CD4-positive, alpha-beta T cell (primary cell): ENCODE results near the gene EFNB2. TPM values are rescaled to one million over a fixed set of nuclear protein-coding genes. Genes with fewer than 3 reads are reported as not detected.

Experiments
- ATAC-seq: fragments of 200-7000 bp; cut with Tn5 transposase; one replicate; pipeline ENCODE4 v1.10.0; 2022; ENCODE audit warnings: mild to moderate bottlenecking; ENCODE audit not compliant: poor library complexity
- CTCF ChIA-PET: fragments of 350-600 bp; sonication (Branson Sonifier 250); formaldehyde crosslinking; loops from one replicate; lab custom pipeline; 2021; ENCODE audit warnings: antibody characterized with exemption, inconsistent platforms; lab: Charles Lee
- POLR2A ChIA-PET: fragments of 350-600 bp; sonication (Branson Sonifier 250); formaldehyde crosslinking; loops from one replicate; lab custom pipeline; 2021; ENCODE audit warnings: antibody characterized with exemption, inconsistent platforms; lab: Charles Lee
- DNase-seq, 14 experiments: peaks; one replicate each; pipeline ENCODE4 v3.0.0-alpha.2; 2013 to 2020; ENCODE audit warnings: mixed read lengths in 2 of 14
- H3K27ac ChIP-seq, 2 donors: one replicate each; pipeline versions ENCODE4 v1.5.1 to v1.7.0; 2013; ENCODE audit warnings: low read length in 2 of 2, low read depth in 1 of 2, mild to moderate bottlenecking in 1 of 2
- H3K27me3 ChIP-seq, 2 experiments: 1 replicate in 1 of 2; 2 replicates in 1 of 2; pipeline versions ENCODE4 v1.6.1 to v1.7.0; 2013; ENCODE audit warnings: low read length in 2 of 2, control low read depth in 1 of 2, mild to moderate bottlenecking in 1 of 2, moderate library complexity in 1 of 2; ENCODE audit not compliant: insufficient read depth in 2 of 2, control insufficient read depth in 1 of 2
- H3K36me3 ChIP-seq: one replicate; pipeline ENCODE4 v1.6.1; 2013; ENCODE audit warnings: low read length, control low read depth; ENCODE audit not compliant: insufficient read depth
- H3K4me1 ChIP-seq: one replicate; pipeline ENCODE4 v1.6.1; 2013; ENCODE audit warnings: low read length, control low read depth; ENCODE audit not compliant: insufficient read depth
- H3K4me3 ChIP-seq: one replicate; pipeline ENCODE4 v1.5.1; 2013; ENCODE audit warnings: mild to moderate bottlenecking, low read length, moderate library complexity
- H3K9me3 ChIP-seq, 2 experiments: 1 replicate in 1 of 2; 2 replicates in 1 of 2; pipeline versions ENCODE4 v1.6.1 to v1.7.0; 2013; ENCODE audit warnings: low read length in 2 of 2, mild to moderate bottlenecking in 2 of 2, control low read depth in 1 of 2, moderate library complexity in 1 of 2; ENCODE audit not compliant: control insufficient read depth in 1 of 2, insufficient read depth in 1 of 2
- H3K27ac Mint-ChIP-seq: one replicate; pipeline ENCODE4 v1.8.0; 2020; ENCODE audit warnings: mixed read lengths
- H3K27me3 Mint-ChIP-seq: one replicate; pipeline ENCODE4 v1.8.0; 2021; ENCODE audit warnings: mixed read lengths
- H3K36me3 Mint-ChIP-seq: one replicate; pipeline ENCODE4 v1.8.0; 2021; ENCODE audit warnings: low read depth, mixed read lengths
- H3K4me1 Mint-ChIP-seq: one replicate; pipeline ENCODE4 v1.8.0; 2021; ENCODE audit warnings: low read depth, mixed read lengths
- H3K4me3 Mint-ChIP-seq: one replicate; pipeline ENCODE4 v1.8.0; 2020; ENCODE audit warnings: mild to moderate bottlenecking, mixed read lengths
- H3K9me3 Mint-ChIP-seq: one replicate; pipeline ENCODE4 v1.8.0; 2020; ENCODE audit warnings: mixed read lengths
- intact Hi-C, 2 experiments: fragments of 100-400 bp; cut with DNase I in 1 of 2; cut with micrococcal nuclease in 1 of 2; formaldehyde crosslinking; loops; one replicate each; pipeline versions ENCODE4 v1.15.1 to v1.9.0; 2023 to 2025; cut with DNase I, micrococcal nuclease
- polyA plus RNA-seq, 2 donors: library from polyadenylated mRNA; unstranded; fragments of 120-200 nt; gene quantifications; one replicate each; pipeline ENCODE4 v1.2.1, GENCODE V29; 2013
- total RNA-seq, 174 experiments: library from RNA in 2 of 174; stranded (reverse) in 2 of 174; gene quantifications; one replicate each; pipeline ENCODE4 v1.2.3 and lab custom pipeline; 2021 to 2026
- TF ChIP-seq, protein P1 (sequence below): fragments of 200-600 bp; IDR thresholded peaks from one replicate; pipeline ENCODE4 v1.8.0; 2022; ENCODE audit warnings: antibody characterized with exemption, mild to moderate bottlenecking

EFNB2 gene, protein sequence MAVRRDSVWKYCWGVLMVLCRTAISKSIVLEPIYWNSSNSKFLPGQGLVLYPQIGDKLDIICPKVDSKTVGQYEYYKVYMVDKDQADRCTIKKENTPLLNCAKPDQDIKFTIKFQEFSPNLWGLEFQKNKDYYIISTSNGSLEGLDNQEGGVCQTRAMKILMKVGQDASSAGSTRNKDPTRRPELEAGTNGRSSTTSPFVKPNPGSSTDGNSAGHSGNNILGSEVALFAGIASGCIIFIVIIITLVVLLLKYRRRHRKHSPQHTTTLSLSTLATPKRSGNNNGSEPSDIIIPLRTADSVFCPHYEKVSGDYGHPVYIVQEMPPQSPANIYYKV
- total RNA-seq (under 1 TPM; 0.20 to 0.36 TPM), total RNA-seq (lab: John Stamatoyannopoulos, UW) (0 to 6.0 (median 0.61) reads per million in 172 experiments)
- 0.10 TPM for polyA plus RNA-seq (2013, experiment 1 of 2)
- polyA plus RNA-seq (2013, experiment 2 of 2) = 0.64 TPM

DNA sequence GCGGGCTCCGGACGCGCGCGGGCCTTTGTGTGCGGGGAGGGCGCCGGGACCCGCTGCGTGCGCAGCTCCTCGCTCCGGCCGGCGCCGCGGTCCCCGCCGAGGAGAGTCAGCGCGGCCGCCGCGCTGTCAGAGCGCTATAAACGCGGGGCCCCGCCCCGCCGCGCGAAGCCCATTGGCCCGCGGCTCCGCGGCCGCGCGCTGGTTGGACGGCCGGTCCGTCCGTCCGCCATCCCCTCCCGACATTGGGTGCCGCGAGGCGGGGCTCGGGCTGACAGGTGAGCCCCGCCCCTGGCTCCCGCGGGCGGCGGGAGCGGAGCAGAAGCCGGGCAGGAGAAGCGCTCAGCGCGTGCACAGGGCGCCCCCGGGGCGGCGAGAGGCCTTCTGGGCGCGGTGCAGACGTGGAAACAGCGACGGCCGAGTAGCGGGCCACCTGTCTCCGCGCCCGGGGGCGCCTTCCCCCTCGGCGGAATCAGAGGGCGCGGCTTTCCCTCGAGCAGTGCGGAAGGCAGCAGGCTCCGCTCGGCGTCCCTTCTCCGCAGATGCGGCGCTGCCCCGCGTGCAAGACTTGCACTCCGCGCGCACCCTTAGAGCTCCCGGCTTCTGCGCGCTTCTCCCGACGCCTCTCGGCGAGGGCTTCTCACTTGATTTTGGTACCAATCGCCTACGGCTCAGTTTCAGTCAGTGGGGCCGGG, at the start of gene EFNB2:
TSS of gene EFNB2 (minus strand) at position 111 of the 692 bp plus-strand sequence. CDS start 698 bp downstream, outside the sequence.
- DNase-seq (peak; percentile 70 to 95 (median 83)), ATAC-seq (peak; percentile 91)
- Mint-ChIP-seq H3K27ac (peak within 1 kb of the TSS; percentile 40), H3K27me3 (peaks cover 44% of the 10 kb centered on the region), H3K4me3 (peak within 1 kb of the TSS; percentile 97), H3K9me3 (no peaks in the 10 kb centered on the region), H3K36me3 (peaks cover 6% of the 10 kb centered on the region), H3K4me1 (peaks cover 29% of the 10 kb centered on the region)
- Histone ChIP-seq H3K4me3 (peak within 1 kb of the TSS; percentile 91), H3K9me3 (no peaks in the 10 kb centered on the region), H3K4me1 (peaks cover 33% of the 10 kb centered on the region), H3K27ac (no peak within 1 kb of the TSS), H3K36me3 (peaks cover 3% of the 10 kb centered on the region), H3K27me3 (peaks cover 28 to 40% of the 10 kb centered on the region in 2 experiments)
- ChIA-PET CTCF (interaction anchor here (0.7 to 2.0 kb wide), 13 partner anchors 8 to 1125 kb away, joined by 3 to 16 read pairs (median 6); partner anchors contain the start of gene ARGLU1), POLR2A (interaction anchor here (1.1 to 5.7 kb wide), 4 partner anchors 28 to 1397 kb away, joined by 3 to 35 read pairs (median 4); partner anchors contain the start of gene ARGLU1)
- TF ChIP-seq, protein P1, sequence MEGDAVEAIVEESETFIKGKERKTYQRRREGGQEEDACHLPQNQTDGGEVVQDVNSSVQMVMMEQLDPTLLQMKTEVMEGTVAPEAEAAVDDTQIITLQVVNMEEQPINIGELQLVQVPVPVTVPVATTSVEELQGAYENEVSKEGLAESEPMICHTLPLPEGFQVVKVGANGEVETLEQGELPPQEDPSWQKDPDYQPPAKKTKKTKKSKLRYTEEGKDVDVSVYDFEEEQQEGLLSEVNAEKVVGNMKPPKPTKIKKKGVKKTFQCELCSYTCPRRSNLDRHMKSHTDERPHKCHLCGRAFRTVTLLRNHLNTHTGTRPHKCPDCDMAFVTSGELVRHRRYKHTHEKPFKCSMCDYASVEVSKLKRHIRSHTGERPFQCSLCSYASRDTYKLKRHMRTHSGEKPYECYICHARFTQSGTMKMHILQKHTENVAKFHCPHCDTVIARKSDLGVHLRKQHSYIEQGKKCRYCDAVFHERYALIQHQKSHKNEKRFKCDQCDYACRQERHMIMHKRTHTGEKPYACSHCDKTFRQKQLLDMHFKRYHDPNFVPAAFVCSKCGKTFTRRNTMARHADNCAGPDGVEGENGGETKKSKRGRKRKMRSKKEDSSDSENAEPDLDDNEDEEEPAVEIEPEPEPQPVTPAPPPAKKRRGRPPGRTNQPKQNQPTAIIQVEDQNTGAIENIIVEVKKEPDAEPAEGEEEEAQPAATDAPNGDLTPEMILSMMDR = no peak
- intact Hi-C loops = loop anchor here (2.0 to 10.0 kb wide), 4 partner anchors 31 to 1763 kb away; no protein-coding TSS in a partner anchor

- ChIA-PET CTCF (interaction anchor here (0.7 kb wide), 1 partner anchor 15 kb away, joined by 4 read pairs; no protein-coding TSS in a partner anchor), POLR2A (interaction anchor here (1.5 kb wide), 1 partner anchor 13 kb away, joined by 3 read pairs; the partner anchor contains the start of gene ARGLU1)
These were observed 45.8 kb upstream of the EFNB2 start for GRCh38 chr13:106581225-106581624.

DNA sequence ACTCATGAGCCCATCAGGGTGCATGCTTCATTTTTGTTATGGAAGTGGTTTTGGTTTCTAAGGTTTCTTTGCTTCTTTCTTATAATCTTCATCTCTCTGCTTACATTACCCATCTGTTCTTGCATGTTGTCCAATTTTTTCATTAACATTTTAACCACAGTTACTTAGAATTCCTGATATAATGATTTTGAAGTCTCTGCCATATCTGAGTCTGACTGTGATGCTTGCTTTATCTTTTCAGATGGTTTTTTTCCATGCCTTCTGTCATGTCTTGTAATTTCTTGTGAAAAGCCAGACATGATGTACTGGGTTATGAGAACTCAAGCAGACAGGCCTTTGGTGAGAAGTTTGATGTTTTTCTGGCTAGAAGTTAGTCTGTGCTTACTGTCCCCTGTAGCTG, 40.4 kb upstream of the EFNB2 start:
- TF ChIP-seq, protein P1 = no peak
- intact Hi-C loops = loop anchor here in 1 of 2 experiments (10.0 kb wide), 1 partner anchor 339 kb away; no protein-coding TSS in a partner anchor
- Histone ChIP-seq H3K27ac (no peak overlapping the region), H3K36me3 (no peaks in the 10 kb centered on the region), H3K9me3 (no peaks in the 10 kb centered on the region), H3K4me3 (no peak overlapping the region), H3K4me1 (no peaks in the 10 kb centered on the region), H3K27me3 (no peaks in the 10 kb centered on the region)
- DNase-seq (no peak), ATAC-seq (no peak)
- CTCF ChIA-PET = no interaction called here
- H3K9me3 Mint-ChIP-seq = no peaks in the 10 kb centered on the region
- H3K27ac Mint-ChIP-seq = no peak overlapping the region
- no peaks in the 10 kb centered on the region for H3K36me3 Mint-ChIP-seq
- POLR2A ChIA-PET = no interaction called here
- H3K4me3 Mint-ChIP-seq = no peak overlapping the region
- H3K27me3 Mint-ChIP-seq = no peaks in the 10 kb centered on the region
- no peaks in the 10 kb centered on the region for H3K4me1 Mint-ChIP-seq

More at GRCh38 chr13:106581225-106581624, 45.8 kb upstream of the EFNB2 start:
- no peak for ATAC-seq
- Mint-ChIP-seq H3K27me3 (no peaks in the 10 kb centered on the region), H3K36me3 (no peaks in the 10 kb centered on the region), H3K4me1 (no peaks in the 10 kb centered on the region), H3K27ac (no peak overlapping the region), H3K9me3 (peaks cover 10% of the 10 kb centered on the region), H3K4me3 (no peak overlapping the region)
- no peak for DNase-seq
- Histone ChIP-seq H3K27ac (no peak overlapping the region), H3K27me3 (peaks cover 0 to 6% of the 10 kb centered on the region in 2 experiments), H3K9me3 (peaks cover 8 to 10% of the 10 kb centered on the region in 2 experiments), H3K4me3 (no peak overlapping the region), H3K4me1 (no peaks in the 10 kb centered on the region), H3K36me3 (no peaks in the 10 kb centered on the region)
- intact Hi-C loops = no loop called here
- TF ChIP-seq, protein P1 = no peak
